ENCODE data around the gene SCAI.

SCAI gene

DNA sequence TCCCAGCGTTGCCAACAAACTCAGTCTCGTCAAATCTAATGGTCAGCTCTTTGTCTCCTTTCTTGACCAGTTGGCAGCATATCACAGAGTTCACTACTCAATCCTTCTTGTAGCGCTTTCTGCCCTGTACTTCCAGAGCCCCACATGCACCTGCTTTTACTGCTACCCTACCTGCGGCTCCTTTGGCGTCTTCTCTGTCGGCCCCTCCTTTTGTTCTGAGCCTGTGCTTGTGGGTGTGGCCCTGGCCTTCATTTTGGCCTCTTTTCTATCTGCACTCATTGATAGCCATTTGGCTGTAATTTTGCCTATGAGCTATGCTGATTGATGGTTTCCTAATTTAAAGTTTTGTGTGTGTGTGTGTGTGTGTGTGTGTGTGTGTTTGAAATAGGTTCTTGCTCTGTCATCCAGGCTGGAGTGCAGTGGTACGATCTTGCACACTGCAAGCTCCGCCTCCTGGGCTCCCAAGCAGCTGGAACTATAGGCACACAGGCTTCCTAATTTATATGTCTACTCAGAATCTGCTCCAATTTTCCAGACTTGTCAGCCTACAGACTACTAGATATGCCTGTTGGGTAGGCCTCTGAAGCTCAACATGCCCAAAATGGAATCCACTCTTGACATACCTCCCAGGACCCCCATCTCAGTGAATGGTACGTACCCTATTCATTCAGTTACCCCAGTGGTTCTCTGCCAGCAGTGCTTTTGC, 249.1 kb downstream of the SCAI start:
- DNase-seq (ENCODE audit: low read depth in 1 of 2, low spot score in 1 of 2): no peak

Data from activated CD4-positive, alpha-beta T cell treated with anti-CD3 and anti-CD28 coated beads, Interleukin-2, amount 50 U/mL, for 24 hours (primary cell).